Endothelial cell of umbilical vein (primary cell): ENCODE data around the gene PLEKHB1.

Experiments used
- CTCF ChIP-seq, 2 donors: IDR thresholded peaks; 1 replicate in 1 of 2; 2 replicates in 1 of 2; pipeline ENCODE4 v1.5.1; 2011; ENCODE audit warnings: low read length in 2 of 2, mild to moderate bottlenecking in 2 of 2, moderate library complexity in 2 of 2, control low read depth in 1 of 2, inconsistent platforms in 1 of 2, low read depth in 1 of 2; ENCODE audit not compliant: insufficient read depth in 1 of 2; ENCODE audit errors: extremely low read depth in 1 of 2
- EZH2 ChIP-seq: IDR thresholded peaks from 2 replicates; pipeline ENCODE4 v1.6.1; 2012; ENCODE audit warnings: borderline replicate concordance, low read depth, mild to moderate bottlenecking, moderate library complexity, low read length, inconsistent platforms; ENCODE audit not compliant: severe bottlenecking
- FOS ChIP-seq: IDR thresholded peaks from 2 replicates; pipeline ENCODE4 v1.6.1; 2011; ENCODE audit warnings: mild to moderate bottlenecking, low read length, moderate library complexity, borderline replicate concordance; ENCODE audit not compliant: insufficient read depth
- JUN ChIP-seq: IDR thresholded peaks from 2 replicates; pipeline ENCODE4 v1.6.1; 2011; ENCODE audit warnings: borderline replicate concordance, low read depth; ENCODE audit not compliant: insufficient read length, insufficient read depth
- MAX ChIP-seq: IDR thresholded peaks from 2 replicates; pipeline ENCODE4 v1.6.1; 2011; ENCODE audit not compliant: insufficient read depth, insufficient read length
- MYC ChIP-seq: IDR thresholded peaks from one replicate; pipeline ENCODE4 v1.6.1; 2011; ENCODE audit warnings: mild to moderate bottlenecking, low read depth, low read length
- POLR2A ChIP-seq: IDR thresholded peaks from 2 replicates; pipeline ENCODE4 v1.6.1; 2012; ENCODE audit warnings: low read depth, mild to moderate bottlenecking, control low read depth, low read length
- POLR2AphosphoS5 ChIP-seq: IDR thresholded peaks from 2 replicates; pipeline ENCODE4 v1.6.1; 2012; ENCODE audit warnings: low read depth, mild to moderate bottlenecking, control low read depth, low read length, moderate library complexity; ENCODE audit not compliant: insufficient read depth

- TF ChIP-seq POLR2A (no peak), JUN (no peak), EZH2 (no peak), CTCF (IDR thresholded peaks at IDR 0.05; ENCODE audit: extremely low read depth in 1 of 2, insufficient read depth in 1 of 2, low read depth in 1 of 2, low read length in 2 of 2) (no peak), POLR2AphosphoS5 (no peak), FOS (no peak), MYC (no peak), MAX (no peak)
These were observed 5.8 kb upstream of the PLEKHB1 start for GRCh38 chr11:73640592-73640991.
